SK-N-SH (cell line): Measurements from ENCODE around the gene APOLD1. TPM values are rescaled to one million over a fixed set of nuclear protein-coding genes. Genes with fewer than 3 reads are reported as not detected.

Experiments
- CTCF ChIA-PET: fragments of 300-600, 350-600 bp; formaldehyde crosslinking; extraction: SDS; loops from one replicate; lab custom pipeline; 2021; lab: Yijun Ruan, JAX
- POLR2A ChIA-PET: fragments of 350-600 bp; sonication (Branson Sonifier 250); formaldehyde crosslinking; extraction: SDS; loops from one replicate; lab custom pipeline; 2020; ENCODE audit warnings: antibody characterized with exemption, inconsistent platforms; lab: Yijun Ruan, JAX
- DNase-seq: peaks from one replicate; pipeline ENCODE4 v3.0.0; 2012
- H2AFZ ChIP-seq: fragments of 200-600 bp; sonication (generic); 2 replicates; pipeline ENCODE4 v1.8.1; 2016; ENCODE audit warnings: antibody characterized with exemption, mild to moderate bottlenecking, low read depth
- H3F3A ChIP-seq: fragments of 200-600 bp; sonication (generic); replicated peaks from 2 replicates; pipeline ENCODE3; 2016; ENCODE audit warnings: antibody characterized with exemption, mild to moderate bottlenecking; ENCODE audit not compliant: insufficient read depth
- H3K27ac ChIP-seq, 2 experiments: fragments of 200-500 bp in 1 of 2; fragments of 200-600 bp in 1 of 2; sonication (Bioruptor generic) in 1 of 2; sonication (generic), shearing (Covaris generic) in 1 of 2; 2 replicates each; pipeline versions ENCODE4 v1.5.1 to v1.6.1; 2014 to 2016; ENCODE audit warnings: low read depth in 2 of 2, inconsistent platforms in 1 of 2, low read length in 1 of 2, mild to moderate bottlenecking in 1 of 2, mixed read lengths in 1 of 2
- H3K27me3 ChIP-seq: fragments of 200-600 bp; sonication (generic), shearing (Covaris generic); 2 replicates; pipeline ENCODE4 v1.6.1; 2016; ENCODE audit warnings: mixed run types; ENCODE audit not compliant: insufficient read depth
- H3K36me3 ChIP-seq, 2 experiments: fragments of 200-500 bp in 1 of 2; fragments of 200-600 bp in 1 of 2; sonication (Bioruptor generic) in 1 of 2; sonication (generic) in 1 of 2; replicated peaks in 1 of 2; 2 replicates each; pipeline versions ENCODE3 to v1.5.1; 2014 to 2016; ENCODE audit warnings: low read length in 1 of 2, mild to moderate bottlenecking in 1 of 2; ENCODE audit not compliant: insufficient read depth in 2 of 2, control insufficient read depth in 1 of 2
- H3K4me1 ChIP-seq, 2 experiments: fragments of 200-500 bp in 1 of 2; fragments of 200-600 bp in 1 of 2; sonication (Bioruptor generic) in 1 of 2; sonication (generic), shearing (Covaris generic) in 1 of 2; 2 replicates each; pipeline versions ENCODE4 v1.5.1 to v1.6.1; 2014 to 2016; ENCODE audit warnings: low read depth in 1 of 2, low read length in 1 of 2, mixed run types in 1 of 2; ENCODE audit not compliant: insufficient read depth in 2 of 2, control insufficient read depth in 1 of 2
- H3K4me2 ChIP-seq: fragments of 200-600 bp; sonication (generic), shearing (Covaris generic); 2 replicates; pipeline ENCODE4 v1.6.1; 2017; ENCODE audit warnings: mixed run types
- H3K4me3 ChIP-seq, 2 experiments: fragments of 200-500 bp in 1 of 2; fragments of 200-600 bp in 1 of 2; sonication (Bioruptor generic) in 1 of 2; sonication (generic), shearing (Covaris generic) in 1 of 2; 2 replicates each; pipeline versions ENCODE4 v1.5.1 to v1.8.1; 2014 to 2016; ENCODE audit warnings: low read depth in 2 of 2, inconsistent platforms in 1 of 2, low read length in 1 of 2, mild to moderate bottlenecking in 1 of 2, mixed read lengths in 1 of 2, moderate library complexity in 1 of 2
- H3K79me2 ChIP-seq: fragments of 200-600 bp; sonication (generic); 2 replicates; pipeline ENCODE4 v1.8.1; 2017; ENCODE audit warnings: mild to moderate bottlenecking; ENCODE audit not compliant: insufficient read depth
- H3K9ac ChIP-seq: fragments of 200-600 bp; sonication (generic); 2 replicates; pipeline ENCODE4 v1.6.1; 2017; ENCODE audit warnings: mixed run types
- H3K9me2 ChIP-seq: fragments of 200-600 bp; sonication (generic); 2 replicates; pipeline ENCODE4 v1.6.1; 2017; ENCODE audit warnings: mixed run types
- H3K9me3 ChIP-seq: fragments of 200-600 bp; sonication (generic); 2 replicates; pipeline ENCODE4 v1.6.1; 2017; ENCODE audit warnings: mixed run types, mild to moderate bottlenecking, moderate library complexity
- H4K20me1 ChIP-seq: fragments of 200-600 bp; sonication (generic); 2 replicates; pipeline ENCODE4 v1.6.1; 2017; ENCODE audit warnings: mild to moderate bottlenecking, mixed run types; ENCODE audit not compliant: insufficient read depth
- CHD2 ChIP-seq: fragments of 150-350 bp; IDR thresholded peaks from 2 replicates; pipeline ENCODE4 v1.6.1; 2018; ENCODE audit warnings: low read length; ENCODE audit not compliant: partially characterized antibody
- ELF1 ChIP-seq: IDR thresholded peaks from 2 replicates; pipeline ENCODE4 v1.4.0; 2012
- EZH2phosphoT487 ChIP-seq: fragments of 200-600 bp; sonication (generic); IDR thresholded peaks from 2 replicates; pipeline ENCODE4 v1.6.1; 2017; ENCODE audit warnings: low read depth, mixed run types, mild to moderate bottlenecking, antibody characterized with exemption, moderate library complexity, borderline replicate concordance
- FOSL2 ChIP-seq: IDR thresholded peaks from 2 replicates; pipeline ENCODE4 v1.4.0; 2012; ENCODE audit warnings: low read depth, mild to moderate bottlenecking, moderate library complexity, borderline replicate concordance
- FOXJ3 ChIP-seq: sonication (generic); formaldehyde crosslinking; IDR thresholded peaks from 2 replicates; pipeline ENCODE4 v1.5.1; 2020; ENCODE audit warnings: mild to moderate bottlenecking, missing genetic modification reagents
- GABPA ChIP-seq: IDR thresholded peaks from 2 replicates; pipeline ENCODE4 v1.4.0; 2012; ENCODE audit warnings: low read depth, mild to moderate bottlenecking
- GATA2 ChIP-seq: sonication (generic); formaldehyde crosslinking; IDR thresholded peaks from 2 replicates; pipeline ENCODE4 v1.5.0; 2020; ENCODE audit warnings: mild to moderate bottlenecking, missing genetic modification reagents
- JUND ChIP-seq: IDR thresholded peaks from 2 replicates; pipeline ENCODE4 v1.4.0; 2012
- MAX ChIP-seq: IDR thresholded peaks from 2 replicates; pipeline ENCODE4 v1.4.0; 2012; ENCODE audit warnings: low read depth
- MEF2A ChIP-seq: IDR thresholded peaks from 2 replicates; pipeline ENCODE4 v1.4.0; 2012; ENCODE audit warnings: low read depth, borderline replicate concordance
- NFIC ChIP-seq: IDR thresholded peaks from 2 replicates; pipeline ENCODE4 v1.4.0; 2012; ENCODE audit warnings: borderline replicate concordance
- NRF1 ChIP-seq: IDR thresholded peaks from 2 replicates; pipeline ENCODE4 v1.6.1; 2012; ENCODE audit warnings: low read depth, mild to moderate bottlenecking, low read length
- POLR2AphosphoS5 ChIP-seq: IDR thresholded peaks from 2 replicates; pipeline ENCODE4 v1.6.1; 2012; ENCODE audit warnings: low read depth, low read length
- RAD21 ChIP-seq: IDR thresholded peaks from 2 replicates; pipeline ENCODE4 v1.6.1; 2012; ENCODE audit warnings: mild to moderate bottlenecking, low read length
- RCOR1 ChIP-seq: fragments of 150-350 bp; IDR thresholded peaks from 2 replicates; pipeline ENCODE4 v1.6.1; 2017; ENCODE audit warnings: antibody characterized with exemption, low read length
- SIN3A ChIP-seq: IDR thresholded peaks from 2 replicates; pipeline ENCODE4 v1.6.1; 2012; ENCODE audit warnings: low read depth, mild to moderate bottlenecking, low read length, moderate library complexity, borderline replicate concordance
- SMC3 ChIP-seq: IDR thresholded peaks from 2 replicates; pipeline ENCODE4 v1.6.1; 2012; ENCODE audit warnings: low read depth, low read length, improper control_type of control experiment
- TAF1 ChIP-seq: IDR thresholded peaks from 2 replicates; pipeline ENCODE4 v1.6.1; 2012; ENCODE audit warnings: low read depth, mild to moderate bottlenecking, low read length, moderate library complexity, borderline replicate concordance
- TCF12 ChIP-seq: IDR thresholded peaks from 2 replicates; pipeline ENCODE4 v1.4.0; 2012
- USF1 ChIP-seq: IDR thresholded peaks from 2 replicates; pipeline ENCODE4 v1.4.0; 2012; ENCODE audit warnings: low read depth, borderline replicate concordance
- USF2 ChIP-seq: fragments of 150-350 bp; IDR thresholded peaks from 2 replicates; pipeline ENCODE4 v1.6.1; 2017; ENCODE audit warnings: antibody characterized with exemption, low read length, low read depth, borderline replicate concordance
- YY1 ChIP-seq: IDR thresholded peaks from 2 replicates; pipeline ENCODE4 v1.4.0; 2012; ENCODE audit warnings: low read depth, mild to moderate bottlenecking
- WGBS: methylation state at CpG from one replicate; pipeline ENCODE4 v1.1.6; 2017; ENCODE audit warnings: low lambda C conversion rate; 5-methylcytosine and 5-hydroxymethylcytosine counted together
- polyA plus RNA-seq, 3 experiments: library from polyadenylated mRNA; depleted of rRNA; stranded (reverse); fragments of >200 nt; gene quantifications; 2 replicates each; pipeline ENCODE4 v1.2.3, GENCODE V29; 2012
- TF ChIP-seq, protein P1 (sequence below): IDR thresholded peaks from 2 replicates; pipeline ENCODE4 v1.4.0; 2012; ENCODE audit warnings: low read depth, borderline replicate concordance
- TF ChIP-seq, protein P2 (sequence below): IDR thresholded peaks from 2 replicates; pipeline ENCODE4; 2012

The APOLD1 gene
- polyA plus RNA-seq, 1 of the 3 experiments (the other 2 are of a cell fraction): 1.7 TPM

GRCh38 chr12:12794686-12795085, 9.2 kb downstream of the APOLD1 start:
- H3K36me3 ChIP-seq: no peaks in the 10 kb centered on the region
- H3K4me1 ChIP-seq: peaks cover 7 to 20% of the 10 kb centered on the region in 2 experiments; a peak in 3 of 4 replicates
- no peaks in the 10 kb centered on the region for H3K27me3 ChIP-seq
- no peak overlapping the region for H3K4me2 ChIP-seq
- no peaks in the 10 kb centered on the region for H3F3A ChIP-seq
- H2AFZ ChIP-seq: no peak overlapping the region
- no peaks in the 10 kb centered on the region for H4K20me1 ChIP-seq
- no peak overlapping the region for H3K9ac ChIP-seq
- no peak for TF ChIP-seq ELF1
- no peak for TF ChIP-seq MEF2A
- no peak for TF ChIP-seq GATA2 (CRISPR knock-in tag)
- no peak for TF ChIP-seq SIN3A
- no peak for TF ChIP-seq USF1
- TF ChIP-seq NRF1: no peak
- TF ChIP-seq JUND: no peak
- TF ChIP-seq RCOR1: no peak
- no peak for TF ChIP-seq YY1
- no peak for TF ChIP-seq POLR2AphosphoS5
- TF ChIP-seq SMC3: no peak
- TF ChIP-seq, protein P1, sequence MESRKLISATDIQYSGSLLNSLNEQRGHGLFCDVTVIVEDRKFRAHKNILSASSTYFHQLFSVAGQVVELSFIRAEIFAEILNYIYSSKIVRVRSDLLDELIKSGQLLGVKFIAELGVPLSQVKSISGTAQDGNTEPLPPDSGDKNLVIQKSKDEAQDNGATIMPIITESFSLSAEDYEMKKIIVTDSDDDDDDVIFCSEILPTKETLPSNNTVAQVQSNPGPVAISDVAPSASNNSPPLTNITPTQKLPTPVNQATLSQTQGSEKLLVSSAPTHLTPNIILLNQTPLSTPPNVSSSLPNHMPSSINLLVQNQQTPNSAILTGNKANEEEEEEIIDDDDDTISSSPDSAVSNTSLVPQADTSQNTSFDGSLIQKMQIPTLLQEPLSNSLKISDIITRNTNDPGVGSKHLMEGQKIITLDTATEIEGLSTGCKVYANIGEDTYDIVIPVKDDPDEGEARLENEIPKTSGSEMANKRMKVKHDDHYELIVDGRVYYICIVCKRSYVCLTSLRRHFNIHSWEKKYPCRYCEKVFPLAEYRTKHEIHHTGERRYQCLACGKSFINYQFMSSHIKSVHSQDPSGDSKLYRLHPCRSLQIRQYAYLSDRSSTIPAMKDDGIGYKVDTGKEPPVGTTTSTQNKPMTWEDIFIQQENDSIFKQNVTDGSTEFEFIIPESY: no peak
- TF ChIP-seq NFIC: no peak
- no peak for TF ChIP-seq GABPA
- TF ChIP-seq MAX: no peak
- no peak overlapping the region for H3K27ac ChIP-seq
- H3K4me3 ChIP-seq: no peak overlapping the region
- DNase-seq: no peak
- no peaks in the 10 kb centered on the region for H3K9me3 ChIP-seq
- WGBS: 79% methylated on average over 2 of the region's 2 CpGs
- ChIA-PET POLR2A (no interaction called here), CTCF (interaction anchor here (0.7 to 1.9 kb wide), 3 partner anchors 9 to 18 kb away, joined by 3 to 7 read pairs (median 5); partner anchors contain the start of gene DDX47)
- no peaks in the 10 kb centered on the region for H3K79me2 ChIP-seq
- no peaks in the 10 kb centered on the region for H3K9me2 ChIP-seq

GRCh38 chr12:12796171-12796570, 10.7 kb downstream of the APOLD1 start:
- 77% methylated on average over 3 of the region's 3 CpGs for WGBS

More at GRCh38 chr12:12796171-12796570, 10.7 kb downstream of the APOLD1 start:
- H3K9ac ChIP-seq: no peak overlapping the region
- no peaks in the 10 kb centered on the region for H4K20me1 ChIP-seq
- POLR2A ChIA-PET: no interaction called here
- CTCF ChIA-PET: interaction anchor here (2.1 kb wide), 1 partner anchor 18 kb away, joined by 6 read pairs; no protein-coding TSS in a partner anchor
- no peaks in the 10 kb centered on the region for H3K36me3 ChIP-seq
- TF ChIP-seq GATA2 (CRISPR knock-in tag) (no peak), EZH2phosphoT487 (no peak), TAF1 (no peak), YY1 (no peak), FOXJ3 (CRISPR knock-in tag) (no peak), SIN3A (no peak), USF2 (no peak), JUND (no peak), ELF1 (no peak), FOSL2 (no peak), RAD21 (no peak), GABPA (no peak), POLR2AphosphoS5 (no peak), TCF12 (no peak), CHD2 (no peak)
- TF ChIP-seq, protein P2, sequence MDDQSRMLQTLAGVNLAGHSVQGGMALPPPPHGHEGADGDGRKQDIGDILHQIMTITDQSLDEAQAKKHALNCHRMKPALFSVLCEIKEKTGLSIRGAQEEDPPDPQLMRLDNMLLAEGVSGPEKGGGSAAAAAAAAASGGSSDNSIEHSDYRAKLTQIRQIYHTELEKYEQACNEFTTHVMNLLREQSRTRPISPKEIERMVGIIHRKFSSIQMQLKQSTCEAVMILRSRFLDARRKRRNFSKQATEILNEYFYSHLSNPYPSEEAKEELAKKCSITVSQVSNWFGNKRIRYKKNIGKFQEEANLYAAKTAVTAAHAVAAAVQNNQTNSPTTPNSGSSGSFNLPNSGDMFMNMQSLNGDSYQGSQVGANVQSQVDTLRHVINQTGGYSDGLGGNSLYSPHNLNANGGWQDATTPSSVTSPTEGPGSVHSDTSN: no peak
- H3K4me1 ChIP-seq: peaks cover 7 to 16% of the 10 kb centered on the region in 2 experiments; a peak in 3 of 4 replicates
- no peak overlapping the region for H3K4me2 ChIP-seq
- no peak for DNase-seq
- no peak overlapping the region for H3K4me3 ChIP-seq
- no peak overlapping the region for H3K27ac ChIP-seq
- H3K27me3 ChIP-seq: no peaks in the 10 kb centered on the region
- no peaks in the 10 kb centered on the region for H3K9me2 ChIP-seq
- no peak overlapping the region for H2AFZ ChIP-seq
- H3K9me3 ChIP-seq: no peaks in the 10 kb centered on the region
- H3F3A ChIP-seq: no peaks in the 10 kb centered on the region
- no peaks in the 10 kb centered on the region for H3K79me2 ChIP-seq
